Measurements from ENCODE around the gene LONRF2.

LONRF2 gene

GRCh38 chr2:100254646-100255210 is 67.6 kb downstream of the LONRF2 start:
- Histone ChIP-seq H3K9ac (ENCODE audit: low read length) (no peak overlapping the region), H3K36me3 (replicated peaks; ENCODE audit: low read depth, low read length) (no peaks in the 10 kb centered on the region), H3K27me3 (ENCODE audit: low read depth, low read length) (no peaks in the 10 kb centered on the region), H3K4me2 (ENCODE audit: low read length) (no peak overlapping the region), H3K79me2 (ENCODE audit: low read length) (no peaks in the 10 kb centered on the region), H3K9me3 (ENCODE audit: insufficient read depth, low read length) (no peaks in the 10 kb centered on the region), H4K20me1 (ENCODE audit: insufficient read depth, low read length) (no peaks in the 10 kb centered on the region), H2AFZ (ENCODE audit: low read depth, low read length) (no peak overlapping the region), H3K4me1 (ENCODE audit: low read length) (peaks cover 14% of the 10 kb centered on the region), H3K27ac (ENCODE audit: low read length) (no peak overlapping the region), H3K4me3 (ENCODE audit: low read length) (no peak overlapping the region)
- no peak for TF ChIP-seq EZH2phosphoT487 (IDR thresholded peaks at IDR 0.05; ENCODE audit: low read depth)
- TF ChIP-seq, protein P1, sequence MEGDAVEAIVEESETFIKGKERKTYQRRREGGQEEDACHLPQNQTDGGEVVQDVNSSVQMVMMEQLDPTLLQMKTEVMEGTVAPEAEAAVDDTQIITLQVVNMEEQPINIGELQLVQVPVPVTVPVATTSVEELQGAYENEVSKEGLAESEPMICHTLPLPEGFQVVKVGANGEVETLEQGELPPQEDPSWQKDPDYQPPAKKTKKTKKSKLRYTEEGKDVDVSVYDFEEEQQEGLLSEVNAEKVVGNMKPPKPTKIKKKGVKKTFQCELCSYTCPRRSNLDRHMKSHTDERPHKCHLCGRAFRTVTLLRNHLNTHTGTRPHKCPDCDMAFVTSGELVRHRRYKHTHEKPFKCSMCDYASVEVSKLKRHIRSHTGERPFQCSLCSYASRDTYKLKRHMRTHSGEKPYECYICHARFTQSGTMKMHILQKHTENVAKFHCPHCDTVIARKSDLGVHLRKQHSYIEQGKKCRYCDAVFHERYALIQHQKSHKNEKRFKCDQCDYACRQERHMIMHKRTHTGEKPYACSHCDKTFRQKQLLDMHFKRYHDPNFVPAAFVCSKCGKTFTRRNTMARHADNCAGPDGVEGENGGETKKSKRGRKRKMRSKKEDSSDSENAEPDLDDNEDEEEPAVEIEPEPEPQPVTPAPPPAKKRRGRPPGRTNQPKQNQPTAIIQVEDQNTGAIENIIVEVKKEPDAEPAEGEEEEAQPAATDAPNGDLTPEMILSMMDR (IDR thresholded peaks at IDR 0.05; ENCODE audit: low read depth, low read length) = no peak

- Histone ChIP-seq H3K36me3 (replicated peaks; ENCODE audit: low read depth, low read length) (no peaks in the 10 kb centered on the region), H3K9me3 (ENCODE audit: insufficient read depth, low read length) (no peaks in the 10 kb centered on the region), H3K79me2 (ENCODE audit: low read length) (no peaks in the 10 kb centered on the region), H3K4me3 (ENCODE audit: low read length) (no peak overlapping the region), H3K4me2 (ENCODE audit: low read length) (no peak overlapping the region), H4K20me1 (ENCODE audit: insufficient read depth, low read length) (no peaks in the 10 kb centered on the region), H3K27me3 (ENCODE audit: low read depth, low read length) (no peaks in the 10 kb centered on the region), H2AFZ (ENCODE audit: low read depth, low read length) (no peak overlapping the region), H3K9ac (ENCODE audit: low read length) (no peak overlapping the region), H3K27ac (ENCODE audit: low read length) (no peak overlapping the region), H3K4me1 (ENCODE audit: low read length) (peaks cover 23% of the 10 kb centered on the region)
- no peak for TF ChIP-seq EZH2phosphoT487 (IDR thresholded peaks at IDR 0.05; ENCODE audit: low read depth)
- TF ChIP-seq, protein P1 (IDR thresholded peaks at IDR 0.05; ENCODE audit: low read depth, low read length) = no peak
Observed at GRCh38 chr2:100253786-100254185, 68.5 kb downstream of the LONRF2 start.

DNA sequence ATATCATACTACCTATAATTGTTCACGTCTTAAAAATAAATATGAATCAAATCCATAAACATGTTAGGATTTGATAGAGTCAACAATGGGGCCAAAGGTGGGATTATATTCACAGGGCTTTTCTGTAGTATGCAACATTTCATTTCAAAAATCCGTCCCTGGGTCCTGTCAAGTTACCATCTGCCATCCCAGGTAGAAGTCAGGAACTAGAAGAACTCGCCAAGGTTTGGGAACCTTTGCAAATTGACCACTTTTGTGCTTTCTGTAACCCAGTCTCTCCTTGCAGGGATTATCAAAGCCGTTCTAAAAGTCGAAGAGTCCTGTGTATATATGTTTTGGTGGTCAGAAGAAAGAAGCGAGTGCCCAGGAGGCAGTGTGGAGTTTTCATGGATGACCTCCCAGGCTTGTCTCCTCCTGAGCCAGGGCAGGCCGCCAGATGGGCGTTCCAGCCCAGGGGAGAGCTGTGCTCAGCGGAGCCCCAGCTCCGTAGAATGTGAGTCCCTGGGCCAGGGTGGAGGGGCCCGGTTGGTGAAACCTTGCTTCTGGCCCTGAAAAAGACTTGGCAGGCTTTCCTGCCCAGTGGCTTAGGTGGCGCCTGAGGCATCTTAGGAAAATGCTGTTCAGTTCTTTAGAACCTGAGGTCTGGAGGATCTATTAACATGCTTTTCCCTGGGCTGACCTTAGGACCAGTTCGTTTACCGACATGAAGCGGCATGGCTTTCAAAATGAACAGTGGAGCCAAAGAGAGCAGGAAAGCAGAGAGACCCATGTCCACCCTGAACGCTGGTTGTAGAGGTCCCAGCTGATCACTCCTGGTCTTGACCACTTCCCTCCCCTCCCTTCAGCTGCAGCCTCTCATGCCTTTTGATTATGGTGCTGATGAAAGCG is 69.2 kb downstream of the LONRF2 start:
- Histone ChIP-seq H2AFZ (ENCODE audit: low read depth, low read length) (no peak overlapping the region), H3K4me2 (ENCODE audit: low read length) (no peak overlapping the region), H4K20me1 (ENCODE audit: insufficient read depth, low read length) (no peaks in the 10 kb centered on the region), H3K4me1 (ENCODE audit: low read length) (peaks cover 31% of the 10 kb centered on the region), H3K27me3 (ENCODE audit: low read depth, low read length) (no peaks in the 10 kb centered on the region), H3K4me3 (ENCODE audit: low read length) (no peak overlapping the region), H3K36me3 (replicated peaks; ENCODE audit: low read depth, low read length) (no peaks in the 10 kb centered on the region), H3K9ac (ENCODE audit: low read length) (no peak overlapping the region), H3K79me2 (ENCODE audit: low read length) (no peaks in the 10 kb centered on the region), H3K9me3 (ENCODE audit: insufficient read depth, low read length) (no peaks in the 10 kb centered on the region), H3K27ac (ENCODE audit: low read length) (no peak overlapping the region)
- no peak for TF ChIP-seq EZH2phosphoT487 (IDR thresholded peaks at IDR 0.05; ENCODE audit: low read depth)
- TF ChIP-seq, protein P1 (IDR thresholded peaks at IDR 0.05; ENCODE audit: low read depth, low read length) = no peak

DNA sequence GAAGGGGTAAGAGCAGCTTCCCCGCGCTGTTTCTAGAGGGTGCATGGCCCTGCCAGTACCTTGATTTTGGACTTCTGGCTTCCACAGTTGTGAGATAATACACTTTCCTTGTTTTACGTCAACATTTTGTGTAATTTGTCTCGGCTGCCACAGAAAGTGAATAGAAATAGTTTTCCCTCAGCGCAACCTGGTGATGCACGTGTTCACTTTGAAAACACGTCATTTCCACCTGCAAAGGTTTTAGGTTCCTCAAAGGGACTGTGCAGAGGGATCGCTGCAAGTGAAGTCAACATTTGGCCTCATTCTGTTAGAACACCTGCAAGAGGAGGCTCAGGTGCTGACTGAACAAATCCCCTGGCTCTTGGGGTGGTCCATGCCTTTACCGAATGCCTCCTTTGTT is 71.7 kb downstream of the LONRF2 start:
- peaks cover 54% of the 10 kb centered on the region for H3K4me1 ChIP-seq (ENCODE audit: low read length)
- H3K36me3 ChIP-seq (replicated peaks; ENCODE audit: low read depth, low read length) = no peaks in the 10 kb centered on the region
- no peaks in the 10 kb centered on the region for H4K20me1 ChIP-seq (ENCODE audit: insufficient read depth, low read length)
- no peak overlapping the region for H3K4me3 ChIP-seq (ENCODE audit: low read length)
- no peaks in the 10 kb centered on the region for H3K79me2 ChIP-seq (ENCODE audit: low read length)
- H3K9ac ChIP-seq (ENCODE audit: low read length) = no peak overlapping the region
- TF ChIP-seq, protein P1 (IDR thresholded peaks at IDR 0.05; ENCODE audit: low read depth, low read length) = no peak
- no peak overlapping the region for H2AFZ ChIP-seq (ENCODE audit: low read depth, low read length)
- no peaks in the 10 kb centered on the region for H3K9me3 ChIP-seq (ENCODE audit: insufficient read depth, low read length)
- H3K27me3 ChIP-seq (ENCODE audit: low read depth, low read length) = no peaks in the 10 kb centered on the region
- peak overlapping the region; percentile 40 for H3K4me2 ChIP-seq (ENCODE audit: low read length)
- no peak overlapping the region for H3K27ac ChIP-seq (ENCODE audit: low read length)

Data from OCI-LY3 (cell line).